Measurements from ENCODE around the gene SORCS1. TPM values are rescaled to one million over a fixed set of nuclear protein-coding genes. Genes with fewer than 3 reads are reported as not detected.

Gene SORCS1
- total RNA-seq, 1 experiment from 2014 or later, result not detected

GRCh38 chr10:106908225-106908624, 256.3 kb downstream of the SORCS1 start:
- CTCF ChIA-PET, result no interaction called here
- H3K4me3 Mint-ChIP-seq (ENCODE audit: unreplicated experiment), result no peak overlapping the region
- H3K36me3 Mint-ChIP-seq (ENCODE audit: insufficient read depth, unreplicated experiment), result no peaks in the 10 kb centered on the region
- POLR2A ChIA-PET, result no interaction called here
- TF ChIP-seq, protein P1, sequence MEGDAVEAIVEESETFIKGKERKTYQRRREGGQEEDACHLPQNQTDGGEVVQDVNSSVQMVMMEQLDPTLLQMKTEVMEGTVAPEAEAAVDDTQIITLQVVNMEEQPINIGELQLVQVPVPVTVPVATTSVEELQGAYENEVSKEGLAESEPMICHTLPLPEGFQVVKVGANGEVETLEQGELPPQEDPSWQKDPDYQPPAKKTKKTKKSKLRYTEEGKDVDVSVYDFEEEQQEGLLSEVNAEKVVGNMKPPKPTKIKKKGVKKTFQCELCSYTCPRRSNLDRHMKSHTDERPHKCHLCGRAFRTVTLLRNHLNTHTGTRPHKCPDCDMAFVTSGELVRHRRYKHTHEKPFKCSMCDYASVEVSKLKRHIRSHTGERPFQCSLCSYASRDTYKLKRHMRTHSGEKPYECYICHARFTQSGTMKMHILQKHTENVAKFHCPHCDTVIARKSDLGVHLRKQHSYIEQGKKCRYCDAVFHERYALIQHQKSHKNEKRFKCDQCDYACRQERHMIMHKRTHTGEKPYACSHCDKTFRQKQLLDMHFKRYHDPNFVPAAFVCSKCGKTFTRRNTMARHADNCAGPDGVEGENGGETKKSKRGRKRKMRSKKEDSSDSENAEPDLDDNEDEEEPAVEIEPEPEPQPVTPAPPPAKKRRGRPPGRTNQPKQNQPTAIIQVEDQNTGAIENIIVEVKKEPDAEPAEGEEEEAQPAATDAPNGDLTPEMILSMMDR (IDR thresholded peaks at IDR 0.05; ENCODE audit: insufficient read depth in 1 of 2, low read depth in 1 of 2, low read length in 1 of 2, severe bottlenecking in 1 of 2, unreplicated experiment in 1 of 2), result no peak
- Histone ChIP-seq H3K4me3 (ENCODE audit: low read depth, low read length) (no peak overlapping the region), H3K9me3 (no peaks in the 10 kb centered on the region), H3K36me3 (ENCODE audit: control insufficient read depth, insufficient read depth, low read length) (no peaks in the 10 kb centered on the region), H3K4me1 (no peaks in the 10 kb centered on the region), H3K27me3 (replicated peaks; ENCODE audit: control insufficient read depth, insufficient read depth, low read length) (no peaks in the 10 kb centered on the region)
- H3K9me3 Mint-ChIP-seq (ENCODE audit: unreplicated experiment), result no peaks in the 10 kb centered on the region
- DNase-seq, result no peak
- H3K27ac Mint-ChIP-seq (ENCODE audit: unreplicated experiment), result no peak overlapping the region
- no peaks in the 10 kb centered on the region for H3K4me1 Mint-ChIP-seq (ENCODE audit: low read depth, unreplicated experiment)
- intact Hi-C loops (cut with micrococcal nuclease; ENCODE audit: unreplicated experiment), result no loop called here
- BruUV-seq (replicated peaks), result no TSS peak
- H3K27me3 Mint-ChIP-seq (ENCODE audit: insufficient read depth, unreplicated experiment), result peaks cover 3% of the 10 kb centered on the region

- no peaks in the 10 kb centered on the region for H3K4me1 ChIP-seq
- no peaks in the 10 kb centered on the region for H3K36me3 Mint-ChIP-seq (ENCODE audit: insufficient read depth, unreplicated experiment)
Observed at GRCh38 chr10:106904209-106904608, 260.3 kb downstream of the SORCS1 start.

GRCh38 chr10:106903180-106903579, 261.3 kb downstream of the SORCS1 start:
- POLR2A ChIA-PET, result no interaction called here
- Histone ChIP-seq H3K4me1 (no peaks in the 10 kb centered on the region), H3K4me3 (ENCODE audit: low read depth, low read length) (no peak overlapping the region), H3K36me3 (ENCODE audit: control insufficient read depth, insufficient read depth, low read length) (no peaks in the 10 kb centered on the region), H3K27me3 (replicated peaks; ENCODE audit: control insufficient read depth, insufficient read depth, low read length) (no peaks in the 10 kb centered on the region), H3K9me3 (no peaks in the 10 kb centered on the region)
- H3K27ac Mint-ChIP-seq (ENCODE audit: unreplicated experiment), result no peak overlapping the region
- CTCF ChIA-PET, result no interaction called here
- H3K9me3 Mint-ChIP-seq (ENCODE audit: unreplicated experiment), result no peaks in the 10 kb centered on the region
- no peaks in the 10 kb centered on the region for H3K36me3 Mint-ChIP-seq (ENCODE audit: insufficient read depth, unreplicated experiment)
- no peak for DNase-seq
- no peaks in the 10 kb centered on the region for H3K4me1 Mint-ChIP-seq (ENCODE audit: low read depth, unreplicated experiment)
- intact Hi-C loops (cut with micrococcal nuclease; ENCODE audit: unreplicated experiment), result no loop called here
- no peaks in the 10 kb centered on the region for H3K27me3 Mint-ChIP-seq (ENCODE audit: insufficient read depth, unreplicated experiment)
- TF ChIP-seq, protein P1 (IDR thresholded peaks at IDR 0.05; ENCODE audit: insufficient read depth in 1 of 2, low read depth in 1 of 2, low read length in 1 of 2, severe bottlenecking in 1 of 2, unreplicated experiment in 1 of 2), result no peak
- no peak overlapping the region for H3K4me3 Mint-ChIP-seq (ENCODE audit: unreplicated experiment)
- no TSS peak for BruUV-seq (replicated peaks)

More at GRCh38 chr10:106904209-106904608, 260.3 kb downstream of the SORCS1 start:
- TF ChIP-seq, protein P1 (IDR thresholded peaks at IDR 0.05; ENCODE audit: insufficient read depth in 1 of 2, low read depth in 1 of 2, low read length in 1 of 2, severe bottlenecking in 1 of 2, unreplicated experiment in 1 of 2), result no peak
- CTCF ChIA-PET, result no interaction called here
- no peak for DNase-seq
- Mint-ChIP-seq H3K9me3 (ENCODE audit: unreplicated experiment) (no peaks in the 10 kb centered on the region), H3K4me1 (ENCODE audit: low read depth, unreplicated experiment) (no peaks in the 10 kb centered on the region), H3K27me3 (ENCODE audit: insufficient read depth, unreplicated experiment) (no peaks in the 10 kb centered on the region), H3K4me3 (ENCODE audit: unreplicated experiment) (no peak overlapping the region), H3K27ac (ENCODE audit: unreplicated experiment) (no peak overlapping the region)
- no peaks in the 10 kb centered on the region for H3K9me3 ChIP-seq
- no TSS peak for BruUV-seq (replicated peaks)
- POLR2A ChIA-PET, result no interaction called here
- intact Hi-C loops (cut with micrococcal nuclease; ENCODE audit: unreplicated experiment), result no loop called here
- H3K36me3 ChIP-seq (ENCODE audit: control insufficient read depth, insufficient read depth, low read length), result no peaks in the 10 kb centered on the region
- H3K27me3 ChIP-seq (replicated peaks; ENCODE audit: control insufficient read depth, insufficient read depth, low read length), result no peaks in the 10 kb centered on the region
- H3K4me3 ChIP-seq (ENCODE audit: low read depth, low read length), result no peak overlapping the region

All from Caco-2 (cell line).